Right atrium auricular region (tissue), 2 donors: ENCODE measurements around the gene OVOL1. TPM values are rescaled to one million over a fixed set of nuclear protein-coding genes. Genes with fewer than 3 reads are reported as not detected.
A peak's percentile ranks its signal among the peaks of the same experiment; 100 is the strongest.
"Not testable (repeated sequence)": the region's sequence is repeated elsewhere in the genome, so short reads cannot be mapped to it uniquely, and the experiment has no call there.

Experiments used
- DNase-seq: peaks from one replicate; pipeline ENCODE4 v3.0.0-alpha.2; 2019; ENCODE audit warnings: low spot score
- H3K27ac ChIP-seq, 2 donors: fragments of 200-600 bp; sonication (generic); 1 replicate in 1 of 2; 2 replicates in 1 of 2; pipeline ENCODE4 v1.5.1; 2016 to 2019
- H3K27me3 ChIP-seq, 2 donors: fragments of 200-600 bp; sonication (generic); one replicate each; pipeline versions ENCODE4 v1.5.1 to v1.6.0; 2017 to 2019
- H3K36me3 ChIP-seq: fragments of 200-600 bp; sonication (generic); one replicate; pipeline ENCODE4 v1.5.1; 2016
- H3K4me1 ChIP-seq, 2 donors: fragments of 200-600 bp; sonication (generic); one replicate each; pipeline versions ENCODE4 v1.5.1 to v1.6.0; 2017 to 2019
- H3K4me3 ChIP-seq, 2 donors: fragments of 200-600 bp; sonication (generic); 1 replicate in 1 of 2; 2 replicates in 1 of 2; pipeline ENCODE4 v1.5.1; 2017 to 2019; ENCODE audit warnings: mild to moderate bottlenecking in 1 of 2, moderate library complexity in 1 of 2
- H3K9me3 ChIP-seq, 2 donors: fragments of 200-600 bp; sonication (generic); one replicate each; pipeline ENCODE4 v1.5.1; 2019
- total RNA-seq, 2 donors: library from RNA; depleted of rRNA; stranded (reverse); fragments of >200 nt; gene quantifications; one replicate each; pipeline ENCODE4 v1.1.0, GENCODE V29; 2016
- TF ChIP-seq, protein P1 (sequence below), 2 donors: fragments of 200-600 bp; sonication (generic); IDR thresholded peaks; one replicate each; pipeline ENCODE4 v1.5.1; 2019; ENCODE audit warnings: antibody characterized with exemption in 2 of 2

The OVOL1 gene
- total RNA-seq, 2 donors from 2014 or later = not detected

GRCh38 chr11:65767406-65767805 is 19.5 kb upstream of the OVOL1 start:
- no peak for DNase-seq
- H3K27me3 ChIP-seq = no peaks in the 10 kb centered on the region
- no peaks in the 10 kb centered on the region for H3K9me3 ChIP-seq
- no peak overlapping the region for H3K4me3 ChIP-seq
- H3K27ac ChIP-seq = no peak overlapping the region
- TF ChIP-seq, protein P1, sequence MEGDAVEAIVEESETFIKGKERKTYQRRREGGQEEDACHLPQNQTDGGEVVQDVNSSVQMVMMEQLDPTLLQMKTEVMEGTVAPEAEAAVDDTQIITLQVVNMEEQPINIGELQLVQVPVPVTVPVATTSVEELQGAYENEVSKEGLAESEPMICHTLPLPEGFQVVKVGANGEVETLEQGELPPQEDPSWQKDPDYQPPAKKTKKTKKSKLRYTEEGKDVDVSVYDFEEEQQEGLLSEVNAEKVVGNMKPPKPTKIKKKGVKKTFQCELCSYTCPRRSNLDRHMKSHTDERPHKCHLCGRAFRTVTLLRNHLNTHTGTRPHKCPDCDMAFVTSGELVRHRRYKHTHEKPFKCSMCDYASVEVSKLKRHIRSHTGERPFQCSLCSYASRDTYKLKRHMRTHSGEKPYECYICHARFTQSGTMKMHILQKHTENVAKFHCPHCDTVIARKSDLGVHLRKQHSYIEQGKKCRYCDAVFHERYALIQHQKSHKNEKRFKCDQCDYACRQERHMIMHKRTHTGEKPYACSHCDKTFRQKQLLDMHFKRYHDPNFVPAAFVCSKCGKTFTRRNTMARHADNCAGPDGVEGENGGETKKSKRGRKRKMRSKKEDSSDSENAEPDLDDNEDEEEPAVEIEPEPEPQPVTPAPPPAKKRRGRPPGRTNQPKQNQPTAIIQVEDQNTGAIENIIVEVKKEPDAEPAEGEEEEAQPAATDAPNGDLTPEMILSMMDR (IDR thresholded peaks at IDR 0.05) = no peak
- H3K4me1 ChIP-seq = peaks cover 0 to 7% of the 10 kb centered on the region in 2 donors
- no peaks in the 10 kb centered on the region for H3K36me3 ChIP-seq

- H3K4me1 ChIP-seq, H3K9me3 ChIP-seq, DNase-seq, H3K27ac ChIP-seq, H3K4me3 ChIP-seq, H3K36me3 ChIP-seq, H3K27me3 ChIP-seq: not testable (repeated sequence)
Observed at GRCh38 chr11:65767806-65768205, 19.1 kb upstream of the OVOL1 start.

DNA sequence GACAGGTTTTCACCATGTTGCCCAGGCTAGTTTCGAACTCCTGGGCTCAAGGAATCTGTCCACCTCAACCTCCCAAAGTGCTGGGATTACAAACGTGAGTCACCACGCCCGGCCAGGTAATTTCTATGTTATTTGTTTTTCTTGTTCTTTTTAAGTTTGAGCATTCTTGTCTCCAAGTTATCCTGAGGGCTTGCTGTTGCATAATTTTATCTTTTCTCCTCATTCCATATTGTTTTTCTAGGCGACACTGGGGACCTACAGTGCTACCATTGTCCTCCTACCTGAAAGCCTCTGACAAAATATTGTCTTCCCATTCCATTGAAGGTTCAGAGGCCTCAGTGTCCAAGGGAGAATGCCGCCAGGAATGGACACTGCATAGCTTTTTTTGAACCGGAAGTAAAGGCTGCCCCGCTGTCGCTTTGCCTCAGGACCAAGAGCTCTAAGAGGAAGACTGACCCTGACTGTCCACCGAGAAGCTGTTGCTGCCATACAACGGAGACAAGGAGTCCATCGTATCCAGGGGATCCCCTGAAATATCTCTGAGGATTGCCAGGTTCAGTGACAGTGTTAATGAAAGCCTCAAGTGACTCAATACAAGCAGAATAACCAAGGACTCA is 15.8 kb upstream of the OVOL1 start:
- no peaks in the 10 kb centered on the region for H3K9me3 ChIP-seq
- H3K4me3 ChIP-seq = no peak overlapping the region
- no peaks in the 10 kb centered on the region for H3K27me3 ChIP-seq
- DNase-seq = no peak
- TF ChIP-seq, protein P1 (IDR thresholded peaks at IDR 0.05) = no peak
- H3K36me3 ChIP-seq = no peaks in the 10 kb centered on the region
- H3K4me1 ChIP-seq = peaks cover 0 to 7% of the 10 kb centered on the region in 2 donors
- no peak overlapping the region for H3K27ac ChIP-seq

GRCh38 chr11:65771589-65772112 is 15.2 kb upstream of the OVOL1 start:
- DNase-seq = no peak
- H3K27ac ChIP-seq = no peak overlapping the region
- H3K9me3 ChIP-seq = no peaks in the 10 kb centered on the region
- no peak overlapping the region for H3K4me3 ChIP-seq
- no peaks in the 10 kb centered on the region for H3K27me3 ChIP-seq
- H3K4me1 ChIP-seq = peaks cover 0 to 7% of the 10 kb centered on the region in 2 donors
- peaks cover 3% of the 10 kb centered on the region for H3K36me3 ChIP-seq
- TF ChIP-seq, protein P1 (IDR thresholded peaks at IDR 0.05) = no peak

- Histone ChIP-seq H3K4me1 (peaks cover 0 to 10% of the 10 kb centered on the region in 2 donors), H3K4me3 (no peak overlapping the region), H3K9me3 (no peaks in the 10 kb centered on the region), H3K27me3 (no peaks in the 10 kb centered on the region), H3K36me3 (peaks cover 23% of the 10 kb centered on the region), H3K27ac (no peak overlapping the region)
- peak; percentile 51 for DNase-seq
- TF ChIP-seq, protein P1 (IDR thresholded peaks at IDR 0.05) = no peak
Observed at GRCh38 chr11:65773784-65774411, 13.0 kb upstream of the OVOL1 start.

DNA sequence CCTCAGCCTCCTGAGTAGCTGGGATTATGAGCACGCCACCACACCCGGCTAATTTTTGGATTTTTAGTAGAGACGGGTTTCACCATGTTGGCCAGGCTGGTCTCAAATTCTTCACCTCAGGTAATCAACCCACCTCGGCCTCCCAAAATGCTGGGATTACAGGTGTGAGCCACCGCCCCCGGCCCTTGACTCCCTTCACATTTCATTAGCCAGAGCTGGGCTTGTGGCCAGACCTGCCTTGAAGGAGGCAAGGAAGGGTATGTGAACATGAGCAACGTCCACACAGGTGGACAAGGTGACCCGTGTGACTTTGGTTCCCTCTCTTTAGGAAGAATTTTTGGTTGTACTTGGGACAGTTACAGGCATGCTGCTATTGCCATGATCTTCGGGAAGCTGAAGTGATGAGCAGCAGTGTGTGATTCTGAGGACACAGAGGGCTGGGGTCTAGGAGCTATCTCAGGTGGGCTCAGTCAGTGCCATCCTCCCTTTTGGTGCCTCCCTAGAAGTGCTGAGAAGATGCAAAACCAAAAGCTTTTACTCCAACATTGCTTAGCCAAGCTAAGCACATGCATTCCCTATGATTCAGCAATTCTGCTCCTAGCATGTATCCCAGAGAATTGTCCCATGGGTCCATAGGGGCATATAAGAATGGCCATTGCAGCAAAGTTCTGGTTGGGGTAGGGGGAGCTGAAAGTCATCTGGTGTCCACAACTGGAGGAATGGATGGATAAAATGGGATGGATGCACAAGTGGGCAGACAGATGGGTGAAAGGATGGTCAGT is 12.1 kb upstream of the OVOL1 start:
- TF ChIP-seq, protein P1 (IDR thresholded peaks at IDR 0.05) = no peak
- peak; percentile 47 for DNase-seq
- peaks cover 30% of the 10 kb centered on the region for H3K36me3 ChIP-seq
- no peaks in the 10 kb centered on the region for H3K27me3 ChIP-seq
- peak overlapping the region in 1 of 2 donors; percentile 10 for H3K27ac ChIP-seq
- no peaks in the 10 kb centered on the region for H3K9me3 ChIP-seq
- H3K4me3 ChIP-seq = no peak overlapping the region
- H3K4me1 ChIP-seq = peaks cover 0 to 16% of the 10 kb centered on the region in 2 donors
